Measurements from ENCODE around the gene PSMA8. TPM values are rescaled to one million over a fixed set of nuclear protein-coding genes. Genes with fewer than 3 reads are reported as not detected.

The PSMA8 gene
- total and polyA plus RNA-seq, 4 donors: 0.14 TPM; not detected in 3

GRCh38 chr18:26086959-26087358, 46.7 kb upstream of the PSMA8 start (continued):
- no peak for TF ChIP-seq REST (IDR thresholded peaks at IDR 0.05)

DNA sequence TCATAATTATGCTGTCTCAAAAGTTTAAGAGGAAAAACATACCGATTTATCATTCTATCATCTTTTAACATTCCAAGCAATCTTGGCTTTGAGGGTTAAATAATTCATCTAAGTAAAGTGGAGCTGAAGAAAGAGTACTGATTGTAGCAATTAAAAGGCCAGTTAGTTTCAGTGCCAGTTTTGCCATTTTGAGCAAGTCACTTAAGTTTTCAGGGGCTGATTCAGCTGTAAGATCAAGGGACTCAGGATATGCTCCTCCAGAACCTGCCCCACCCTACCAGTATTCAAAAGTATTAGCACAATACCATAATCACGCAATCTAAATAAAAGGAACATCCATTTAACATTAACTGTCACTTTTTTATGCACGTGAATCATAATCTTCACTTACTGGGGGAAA, 45.2 kb upstream of the PSMA8 start:
- peaks cover 2 to 26% (median 14%) of the 10 kb centered on the region in 4 donors for H3K36me3 ChIP-seq (ENCODE audit: control insufficient read depth in 4 of 4, insufficient read depth in 3 of 4, low read depth in 1 of 4, low read length in 3 of 4)
- peaks cover 1 to 18% (median 14%) of the 10 kb centered on the region in 4 donors for H3K4me1 ChIP-seq (ENCODE audit: control insufficient read depth in 4 of 4, insufficient read depth in 4 of 4, low read length in 3 of 4)
- WGBS: 57% methylated on average over 3 of the region's 3 CpGs
- no peaks in the 10 kb centered on the region for H3K27me3 ChIP-seq (ENCODE audit: control insufficient read depth in 4 of 4, insufficient read depth in 4 of 4, low read length in 3 of 4)
- DNase-seq (ENCODE audit: low spot score): no peak
- H3K4me3 ChIP-seq (ENCODE audit: low read depth in 1 of 3, low read length in 3 of 3): peak overlapping the region in 2 of 3 donors; percentile 87 to 94
- peak overlapping the region; percentile 88 to 98 for H3K27ac ChIP-seq (ENCODE audit: low read depth in 1 of 2, low read length in 2 of 2)
- TF ChIP-seq REST (IDR thresholded peaks at IDR 0.05): no peak
- peak overlapping the region in 1 of 2 donors; percentile 50 for H3K9ac ChIP-seq (ENCODE audit: low read depth in 1 of 2, low read length in 2 of 2)
- H3K9me3 ChIP-seq (ENCODE audit: control insufficient read depth in 4 of 4, low read length in 3 of 4): no peaks in the 10 kb centered on the region

DNA sequence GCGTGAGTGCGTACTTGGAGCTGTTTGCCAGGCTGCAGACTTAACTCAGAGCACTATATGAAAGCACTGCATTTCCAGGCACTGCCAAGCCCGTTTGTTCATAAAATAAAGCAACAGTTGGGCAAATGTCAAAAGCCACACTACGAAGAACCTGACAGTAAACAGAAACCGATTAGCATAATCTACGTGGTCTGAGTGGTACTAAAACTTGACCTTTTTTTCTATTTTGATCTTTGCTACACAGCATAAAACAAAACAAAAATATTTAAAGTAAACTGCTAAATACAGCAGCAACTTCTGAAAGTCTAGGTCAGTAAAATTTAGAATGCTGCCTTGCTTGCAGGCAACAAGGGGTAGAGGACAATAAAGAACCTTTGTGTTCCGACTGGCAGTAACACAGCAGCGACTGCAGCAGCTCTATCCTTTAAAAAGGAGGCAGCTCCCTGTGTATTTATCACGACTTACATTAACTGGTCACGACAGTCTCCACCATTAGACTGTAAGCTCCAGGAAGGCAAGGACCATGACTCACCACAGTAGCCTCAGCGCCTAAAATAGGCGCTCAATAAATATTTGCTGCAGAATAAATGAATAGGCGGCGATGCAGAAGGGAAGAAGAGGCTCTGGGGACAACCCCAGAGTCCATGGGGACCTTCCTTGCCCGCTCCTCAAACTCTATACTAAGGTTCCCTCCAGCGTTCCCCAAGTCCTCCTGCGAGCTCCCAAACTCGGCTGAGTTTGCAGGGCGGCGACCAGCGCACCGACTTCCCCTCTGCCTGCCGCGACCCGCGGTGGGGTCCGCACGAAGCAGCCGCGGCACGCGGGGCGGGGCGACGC, 44.2 kb upstream of the PSMA8 start:
- peak; percentile 35 for DNase-seq (ENCODE audit: low spot score)
- Histone ChIP-seq H3K4me3 (ENCODE audit: low read depth in 1 of 3, low read length in 3 of 3) (peak overlapping the region; percentile 74 to 94 (median 87)), H3K9me3 (ENCODE audit: control insufficient read depth in 4 of 4, low read length in 3 of 4) (no peaks in the 10 kb centered on the region), H3K27ac (ENCODE audit: low read depth in 1 of 2, low read length in 2 of 2) (peak overlapping the region; percentile 88 to 98), H3K27me3 (ENCODE audit: control insufficient read depth in 4 of 4, insufficient read depth in 4 of 4, low read length in 3 of 4) (no peaks in the 10 kb centered on the region), H3K9ac (ENCODE audit: low read depth in 1 of 2, low read length in 2 of 2) (peak overlapping the region; percentile 50 to 53), H3K4me1 (ENCODE audit: control insufficient read depth in 4 of 4, insufficient read depth in 4 of 4, low read length in 3 of 4) (peaks cover 1 to 18% (median 14%) of the 10 kb centered on the region in 4 donors), H3K36me3 (ENCODE audit: control insufficient read depth in 4 of 4, insufficient read depth in 3 of 4, low read depth in 1 of 4, low read length in 3 of 4) (peaks cover 2 to 21% (median 10%) of the 10 kb centered on the region in 4 donors)
- no peak for TF ChIP-seq HNF4A (conservative IDR thresholded peaks at IDR 0.05)
- no peak for TF ChIP-seq RXRA (IDR thresholded peaks at IDR 0.05)
- TF ChIP-seq FOXA2 (IDR thresholded peaks at IDR 0.05): no peak
- no peak for TF ChIP-seq JUND (IDR thresholded peaks at IDR 0.05)
- no peak for TF ChIP-seq MAX (IDR thresholded peaks at IDR 0.05)
- no peak for TF ChIP-seq RAD21 (IDR thresholded peaks at IDR 0.05)
- TF ChIP-seq, protein P1, sequence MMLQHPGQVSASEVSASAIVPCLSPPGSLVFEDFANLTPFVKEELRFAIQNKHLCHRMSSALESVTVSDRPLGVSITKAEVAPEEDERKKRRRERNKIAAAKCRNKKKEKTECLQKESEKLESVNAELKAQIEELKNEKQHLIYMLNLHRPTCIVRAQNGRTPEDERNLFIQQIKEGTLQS (IDR thresholded peaks at IDR 0.05): no peak
- no peak for TF ChIP-seq NR2F2 (IDR thresholded peaks at IDR 0.05)
- TF ChIP-seq FOXA1 (IDR thresholded peaks at IDR 0.05): no peak
- TF ChIP-seq REST (IDR thresholded peaks at IDR 0.05): no peak
- no peak for TF ChIP-seq YY1 (IDR thresholded peaks at IDR 0.05)
- TF ChIP-seq TAF1 (conservative IDR thresholded peaks at IDR 0.05): no peak
- no peak for TF ChIP-seq GABPA (IDR thresholded peaks at IDR 0.05 in 1 of 2, conservative IDR thresholded peaks at IDR 0.05 in 1 of 2)
- WGBS: under 1% methylated on average over 35 of the region's 35 CpGs

Data from liver (tissue), 9 donors.